Measurements from ENCODE around the gene RAB20.
"Not testable (repeated sequence)": the region's sequence is repeated elsewhere in the genome, so short reads cannot be mapped to it uniquely, and the experiment has no call there.

RAB20 gene

GRCh38 chr13:110495881-110496280, 65.6 kb downstream of the RAB20 start:
- TF ChIP-seq CTCF (IDR thresholded peaks at IDR 0.05; ENCODE audit: low read depth, low read length, missing control alignments): no peak
- H3K4me3 ChIP-seq (ENCODE audit: low read depth, low read length): no peak overlapping the region
- DNase-seq (ENCODE audit: low read depth): no peak

GRCh38 chr13:110495376-110495775, 66.1 kb downstream of the RAB20 start:
- no peak for DNase-seq (ENCODE audit: low read depth)
- TF ChIP-seq CTCF (IDR thresholded peaks at IDR 0.05; ENCODE audit: low read depth, low read length, missing control alignments): no peak
- H3K4me3 ChIP-seq (ENCODE audit: low read depth, low read length): no peak overlapping the region

GRCh38 chr13:110493613-110494012, 67.9 kb downstream of the RAB20 start:
- TF ChIP-seq CTCF (IDR thresholded peaks at IDR 0.05; ENCODE audit: low read depth, low read length, missing control alignments): no peak
- DNase-seq (ENCODE audit: low read depth): no peak
- no peak overlapping the region for H3K4me3 ChIP-seq (ENCODE audit: low read depth, low read length)

- TF ChIP-seq CTCF (IDR thresholded peaks at IDR 0.05; ENCODE audit: low read depth, low read length, missing control alignments): no peak
- no peak for DNase-seq (ENCODE audit: low read depth)
These were observed 68.6 kb downstream of the RAB20 start for GRCh38 chr13:110492679-110493593.

GRCh38 chr13:110491869-110492678, 69.4 kb downstream of the RAB20 start:
- TF ChIP-seq CTCF (IDR thresholded peaks at IDR 0.05; ENCODE audit: low read depth, low read length, missing control alignments): no peak
- DNase-seq (ENCODE audit: low read depth): no peak
- H3K4me3 ChIP-seq (ENCODE audit: low read depth, low read length): no peak overlapping the region

More at GRCh38 chr13:110492679-110493593, 68.6 kb downstream of the RAB20 start:
- no peak overlapping the region for H3K4me3 ChIP-seq (ENCODE audit: low read depth, low read length)

GRCh38 chr13:110490009-110490770, 71.3 kb downstream of the RAB20 start:
- no peak overlapping the region for H3K4me3 ChIP-seq (ENCODE audit: low read depth, low read length)
- no peak for TF ChIP-seq CTCF (IDR thresholded peaks at IDR 0.05; ENCODE audit: low read depth, low read length, missing control alignments)
- no peak for DNase-seq (ENCODE audit: low read depth)

GRCh38 chr13:110486880-110487279, 74.6 kb downstream of the RAB20 start:
- not testable (repeated sequence) for DNase-seq (ENCODE audit: low read depth); H3K4me3 ChIP-seq (ENCODE audit: low read depth, low read length)

All from GM12864 (cell line).